HG03520 (cell line): ENCODE data around the gene ELF1.
"Not testable (repeated sequence)": the region's sequence is repeated elsewhere in the genome, so short reads cannot be mapped to it uniquely, and the experiment has no call there.

Experiments used
- ATAC-seq: cut with Tn5 transposase; IDR thresholded peaks from one replicate; pipeline ENCODE4 v1.9.1; 2021; ENCODE audit warnings: mild to moderate bottlenecking, moderate library complexity; ENCODE audit not compliant: unreplicated experiment

ELF1 gene

GRCh38 chr13:40984668-40985366 lies 34.3 kb downstream of the ELF1 start:
- peak; percentile 40 for ATAC-seq

GRCh38 chr13:40983725-40984667 lies 35.1 kb downstream of the ELF1 start:
- ATAC-seq = no peak

GRCh38 chr13:40983259-40983658 lies 35.9 kb downstream of the ELF1 start:
- ATAC-seq = no peak

- peak; percentile 49 for ATAC-seq
These were observed 36.3 kb downstream of the ELF1 start for GRCh38 chr13:40982772-40983171.

GRCh38 chr13:40981949-40982348 lies 37.2 kb downstream of the ELF1 start:
- ATAC-seq = no peak

- ATAC-seq = no peak
These were observed 37.8 kb downstream of the ELF1 start for GRCh38 chr13:40981361-40981760.

- no peak for ATAC-seq
These were observed 38.7 kb downstream of the ELF1 start for GRCh38 chr13:40980461-40980860.

- no peak for ATAC-seq
These were observed 39.9 kb downstream of the ELF1 start for GRCh38 chr13:40979232-40979631.

- not testable (repeated sequence) for ATAC-seq
These were observed 41.0 kb downstream of the ELF1 start for GRCh38 chr13:40978109-40978508.

- no peak for ATAC-seq
These were observed 43.7 kb downstream of the ELF1 start for GRCh38 chr13:40975441-40975840.

- peak; percentile 73 for ATAC-seq
These were observed 44.4 kb downstream of the ELF1 start for GRCh38 chr13:40974460-40975407.

GRCh38 chr13:40973409-40973808 lies 45.7 kb downstream of the ELF1 start:
- ATAC-seq = no peak

- ATAC-seq = no peak
These were observed 47.8 kb downstream of the ELF1 start for GRCh38 chr13:40971321-40971720.

- no peak for ATAC-seq
These were observed 48.3 kb downstream of the ELF1 start for GRCh38 chr13:40970803-40971202.

- peak; percentile 67 for ATAC-seq
These were observed 49.8 kb downstream of the ELF1 start for GRCh38 chr13:40969169-40969901.

GRCh38 chr13:40968416-40969000 lies 50.6 kb downstream of the ELF1 start:
- no peak for ATAC-seq

- ATAC-seq = no peak
These were observed 52.8 kb downstream of the ELF1 start for GRCh38 chr13:40966298-40966697.

- no peak for ATAC-seq
These were observed 55.2 kb downstream of the ELF1 start for GRCh38 chr13:40963927-40964326.

GRCh38 chr13:40961826-40962225 lies 57.3 kb downstream of the ELF1 start:
- no peak for ATAC-seq

GRCh38 chr13:40961214-40961613 lies 57.9 kb downstream of the ELF1 start:
- ATAC-seq = no peak
